ENCODE measurements around the gene TMED3. TPM values are rescaled to one million over a fixed set of nuclear protein-coding genes. Genes with fewer than 3 reads are reported as not detected.

TMED3 gene
- total RNA-seq, 1 experiment from 2014 or later: 137 TPM

GRCh38 chr15:79322945-79323344 lies 12.0 kb downstream of the TMED3 start:
- peaks cover 25% of the 10 kb centered on the region for H3K36me3 ChIP-seq (ENCODE audit: control insufficient read depth, insufficient read depth, low read length)
- no peak overlapping the region for H3K27ac ChIP-seq (ENCODE audit: low read length)
- ChIA-PET CTCF (no interaction called here), POLR2A (no interaction called here)
- in situ Hi-C loops (cut with HindIII; ENCODE audit: low pct_unique_long_range_greater_than_20kb, low sequenced_read_pairs) (no loop called here), intact Hi-C loops (cut with micrococcal nuclease; ENCODE audit: unreplicated experiment) (no loop called here)
- BruUV-seq (replicated peaks): no TSS peak
- H3K4me3 ChIP-seq (ENCODE audit: low read depth in 2 of 2, low read length in 2 of 2): no peak overlapping the region
- DNase-seq (ENCODE audit: low read depth, low spot score): no peak
- H3K27me3 ChIP-seq (ENCODE audit: control insufficient read depth, insufficient read depth, low read length): no peaks in the 10 kb centered on the region
- ATAC-seq: no peak
- TF ChIP-seq POLR2AphosphoS5 (IDR thresholded peaks at IDR 0.05; ENCODE audit: low read depth, low read length) (no peak), REST (IDR thresholded peaks at IDR 0.05; ENCODE audit: insufficient read depth in 1 of 2, low read depth in 2 of 2, low read length in 1 of 2) (no peak), SIN3A (IDR thresholded peaks at IDR 0.05; ENCODE audit: borderline replicate concordance, insufficient read depth, low read depth, low read length) (no peak), TCF7L2 (IDR thresholded peaks at IDR 0.05; ENCODE audit: low read depth, low read length) (no peak)
- TF ChIP-seq, protein P1, sequence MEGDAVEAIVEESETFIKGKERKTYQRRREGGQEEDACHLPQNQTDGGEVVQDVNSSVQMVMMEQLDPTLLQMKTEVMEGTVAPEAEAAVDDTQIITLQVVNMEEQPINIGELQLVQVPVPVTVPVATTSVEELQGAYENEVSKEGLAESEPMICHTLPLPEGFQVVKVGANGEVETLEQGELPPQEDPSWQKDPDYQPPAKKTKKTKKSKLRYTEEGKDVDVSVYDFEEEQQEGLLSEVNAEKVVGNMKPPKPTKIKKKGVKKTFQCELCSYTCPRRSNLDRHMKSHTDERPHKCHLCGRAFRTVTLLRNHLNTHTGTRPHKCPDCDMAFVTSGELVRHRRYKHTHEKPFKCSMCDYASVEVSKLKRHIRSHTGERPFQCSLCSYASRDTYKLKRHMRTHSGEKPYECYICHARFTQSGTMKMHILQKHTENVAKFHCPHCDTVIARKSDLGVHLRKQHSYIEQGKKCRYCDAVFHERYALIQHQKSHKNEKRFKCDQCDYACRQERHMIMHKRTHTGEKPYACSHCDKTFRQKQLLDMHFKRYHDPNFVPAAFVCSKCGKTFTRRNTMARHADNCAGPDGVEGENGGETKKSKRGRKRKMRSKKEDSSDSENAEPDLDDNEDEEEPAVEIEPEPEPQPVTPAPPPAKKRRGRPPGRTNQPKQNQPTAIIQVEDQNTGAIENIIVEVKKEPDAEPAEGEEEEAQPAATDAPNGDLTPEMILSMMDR (IDR thresholded peaks at IDR 0.05): no peak
- H3K9me3 ChIP-seq (ENCODE audit: control insufficient read depth, insufficient read depth, low read depth, low read length): no peaks in the 10 kb centered on the region
- H3K4me1 ChIP-seq (ENCODE audit: control insufficient read depth, insufficient read depth, low read length): no peaks in the 10 kb centered on the region

- ATAC-seq: peak; percentile 56
- no peaks in the 10 kb centered on the region for H3K4me1 ChIP-seq (ENCODE audit: control insufficient read depth, insufficient read depth, low read length)
- CTCF ChIA-PET: no interaction called here
- POLR2A ChIA-PET: no interaction called here
- no peaks in the 10 kb centered on the region for H3K27me3 ChIP-seq (ENCODE audit: control insufficient read depth, insufficient read depth, low read length)
- H3K36me3 ChIP-seq (ENCODE audit: control insufficient read depth, insufficient read depth, low read length): peaks cover 3% of the 10 kb centered on the region
- no peaks in the 10 kb centered on the region for H3K9me3 ChIP-seq (ENCODE audit: control insufficient read depth, insufficient read depth, low read depth, low read length)
- intact Hi-C loops (cut with micrococcal nuclease; ENCODE audit: unreplicated experiment): no loop called here
- in situ Hi-C loops (cut with HindIII; ENCODE audit: low pct_unique_long_range_greater_than_20kb, low sequenced_read_pairs): no loop called here
- H3K4me3 ChIP-seq (ENCODE audit: low read depth in 2 of 2, low read length in 2 of 2): no peak overlapping the region
- TF ChIP-seq, protein P1 (IDR thresholded peaks at IDR 0.05): no peak
- TF ChIP-seq SIN3A (IDR thresholded peaks at IDR 0.05; ENCODE audit: borderline replicate concordance, insufficient read depth, low read depth, low read length): no peak
- TF ChIP-seq REST (IDR thresholded peaks at IDR 0.05; ENCODE audit: insufficient read depth in 1 of 2, low read depth in 2 of 2, low read length in 1 of 2): no peak
- TF ChIP-seq POLR2AphosphoS5 (IDR thresholded peaks at IDR 0.05; ENCODE audit: low read depth, low read length): no peak
- no peak for TF ChIP-seq TCF7L2 (IDR thresholded peaks at IDR 0.05; ENCODE audit: low read depth, low read length)
- no TSS peak for BruUV-seq (replicated peaks)
- no peak overlapping the region for H3K27ac ChIP-seq (ENCODE audit: low read length)
- no peak for DNase-seq (ENCODE audit: low read depth, low spot score)
These were observed 18.3 kb downstream of the TMED3 start for GRCh38 chr15:79329171-79329611.
